ENCODE data around the gene MFNG.

MFNG gene

GRCh38 chr22:37497062-37497599 lies 10.9 kb upstream of the MFNG start:
- in situ Hi-C loops (cut with MboI; ENCODE audit: low sequenced_read_pairs) = no loop called here

GRCh38 chr22:37496651-37497050 lies 10.5 kb upstream of the MFNG start:
- in situ Hi-C loops (cut with MboI; ENCODE audit: low sequenced_read_pairs) = no loop called here

GRCh38 chr22:37493979-37494378 lies 7.8 kb upstream of the MFNG start:
- in situ Hi-C loops (cut with MboI; ENCODE audit: low sequenced_read_pairs) = no loop called here

GRCh38 chr22:37492428-37493344 lies 6.5 kb upstream of the MFNG start:
- in situ Hi-C loops (cut with MboI; ENCODE audit: low sequenced_read_pairs) = no loop called here

- in situ Hi-C loops (cut with MboI; ENCODE audit: low sequenced_read_pairs) = no loop called here
Measured at GRCh38 chr22:37491559-37492427, 5.6 kb upstream of the MFNG start.

- in situ Hi-C loops (cut with MboI; ENCODE audit: low sequenced_read_pairs) = no loop called here
Measured at GRCh38 chr22:37491106-37491505, 4.9 kb upstream of the MFNG start.

GRCh38 chr22:37489983-37490382 lies 3.8 kb upstream of the MFNG start:
- in situ Hi-C loops (cut with MboI; ENCODE audit: low sequenced_read_pairs) = no loop called here

- in situ Hi-C loops (cut with MboI; ENCODE audit: low sequenced_read_pairs) = no loop called here
Measured at GRCh38 chr22:37488337-37489135, 2.4 kb upstream of the MFNG start.

GRCh38 chr22:37487571-37487970 lies 1.4 kb upstream of the MFNG start:
- in situ Hi-C loops (cut with MboI; ENCODE audit: low sequenced_read_pairs) = no loop called here

- in situ Hi-C loops (cut with MboI; ENCODE audit: low sequenced_read_pairs) = no loop called here
Measured at GRCh38 chr22:37487129-37487528, 945 bp upstream of the MFNG start.

GRCh38 chr22:37485395-37486223 lies 575 bp downstream of the MFNG start:
- in situ Hi-C loops (cut with MboI; ENCODE audit: low sequenced_read_pairs) = no loop called here

- in situ Hi-C loops (cut with MboI; ENCODE audit: low sequenced_read_pairs) = no loop called here
Measured at GRCh38 chr22:37484480-37485394, 1.4 kb downstream of the MFNG start.

GRCh38 chr22:37483050-37483449 lies 3.1 kb downstream of the MFNG start:
- in situ Hi-C loops (cut with MboI; ENCODE audit: low sequenced_read_pairs) = no loop called here

GRCh38 chr22:37482244-37482643 lies 3.9 kb downstream of the MFNG start:
- in situ Hi-C loops (cut with MboI; ENCODE audit: low sequenced_read_pairs) = no loop called here

- in situ Hi-C loops (cut with MboI; ENCODE audit: low sequenced_read_pairs) = no loop called here
Measured at GRCh38 chr22:37481347-37481907, 4.8 kb downstream of the MFNG start.

- in situ Hi-C loops (cut with MboI; ENCODE audit: low sequenced_read_pairs) = no loop called here
Measured at GRCh38 chr22:37480387-37481346, 5.5 kb downstream of the MFNG start.

GRCh38 chr22:37479196-37479595 lies 7.0 kb downstream of the MFNG start:
- in situ Hi-C loops (cut with MboI; ENCODE audit: low sequenced_read_pairs) = no loop called here
